GM12891 (cell line): ENCODE measurements around the gene APOL5.
"Not testable (repeated sequence)": the region's sequence is repeated elsewhere in the genome, so short reads cannot be mapped to it uniquely, and the experiment has no call there.

Experiments
- DNase-seq: peaks from one replicate; pipeline ENCODE4 v3.0.0; 2011; ENCODE audit warnings: low spot score; ENCODE audit not compliant: insufficient read length
- FAIRE-seq: peaks from 2 replicates; lab custom pipeline; 2011; peaks lifted over from hg19 to GRCh38; lab: Jason Lieb, UNC
- PAX5 ChIP-seq: IDR thresholded peaks from 2 replicates; pipeline ENCODE4 v1.6.1; 2011; ENCODE audit warnings: low read length, moderate library complexity, mild to moderate bottlenecking; ENCODE audit not compliant: insufficient read depth, severe bottlenecking
- POLR2A ChIP-seq: IDR thresholded peaks from 2 replicates; pipeline ENCODE4 v1.6.1; 2011; ENCODE audit warnings: low read depth, low read length, control low read depth
- POLR2AphosphoS5 ChIP-seq: IDR thresholded peaks from 2 replicates; pipeline ENCODE4 v1.6.1; 2011; ENCODE audit warnings: low read depth, low read length, control low read depth
- POU2F2 ChIP-seq: IDR thresholded peaks from 2 replicates; pipeline ENCODE4 v1.6.1; 2011; ENCODE audit warnings: low read depth, mild to moderate bottlenecking, control low read depth, low read length, moderate library complexity
- SPI1 ChIP-seq: IDR thresholded peaks from 2 replicates; pipeline ENCODE4 v1.6.1; 2011; ENCODE audit warnings: low read depth, low read length, control low read depth
- TAF1 ChIP-seq: IDR thresholded peaks from 2 replicates; pipeline ENCODE4 v1.6.1; 2011; ENCODE audit warnings: low read depth, low read length, control low read depth

APOL5 gene

GRCh38 chr22:35685731-35686130 lies 31.9 kb upstream of the APOL5 start:
- DNase-seq (no peak), FAIRE-seq (peak; percentile 5)
- TF ChIP-seq SPI1 (no peak), POLR2A (no peak), PAX5 (no peak), POU2F2 (no peak), TAF1 (no peak), POLR2AphosphoS5 (no peak)

- DNase-seq, result no peak
- no peak for FAIRE-seq
- no peak for TF ChIP-seq POLR2A
- peak; percentile 94 for TF ChIP-seq SPI1
These were observed 31.4 kb upstream of the APOL5 start for GRCh38 chr22:35686298-35686697.

- DNase-seq (no peak), FAIRE-seq (peak; percentile 47)
- TF ChIP-seq POLR2AphosphoS5 (no peak), SPI1 (no peak), TAF1 (no peak), POLR2A (no peak), POU2F2 (no peak), PAX5 (no peak)
These were observed 30.2 kb upstream of the APOL5 start for GRCh38 chr22:35687461-35687860.

- FAIRE-seq (no peak), DNase-seq (no peak)
- TF ChIP-seq POU2F2, result no peak
- TF ChIP-seq PAX5, result no peak
- TF ChIP-seq SPI1, result no peak
- no peak for TF ChIP-seq POLR2AphosphoS5
- TF ChIP-seq POLR2A, result no peak
These were observed 28.6 kb upstream of the APOL5 start for GRCh38 chr22:35688913-35689675.

DNA sequence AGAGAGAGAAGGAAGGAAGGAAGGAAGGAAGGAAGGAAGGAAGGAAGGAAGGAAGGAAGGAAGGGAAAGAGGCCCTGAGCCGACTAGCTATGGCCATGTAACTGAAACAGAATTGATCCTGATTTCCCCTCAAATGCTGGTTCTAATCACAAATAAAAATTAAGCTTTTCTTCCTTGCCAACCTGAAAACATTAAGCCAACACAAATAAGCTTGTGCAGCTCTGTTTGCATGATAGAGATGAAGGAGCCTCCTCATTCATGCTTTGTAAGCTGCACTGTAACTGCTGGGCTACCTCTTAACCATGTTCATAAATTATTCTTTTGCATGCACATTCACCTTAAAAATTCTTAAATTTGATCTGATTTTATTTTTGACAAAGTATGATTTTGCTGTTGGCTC lies 27.7 kb upstream of the APOL5 start:
- TF ChIP-seq SPI1, result no peak
- TF ChIP-seq POLR2AphosphoS5, result no peak
- TF ChIP-seq POLR2A, result no peak
- TF ChIP-seq PAX5, result no peak
- TF ChIP-seq TAF1, result no peak
- no peak for TF ChIP-seq POU2F2
- no peak for FAIRE-seq
- no peak for DNase-seq

- no peak for TF ChIP-seq POLR2A
- TF ChIP-seq PAX5, result no peak
- TF ChIP-seq SPI1, result no peak
- no peak for TF ChIP-seq TAF1
- no peak for TF ChIP-seq POLR2AphosphoS5
- no peak for TF ChIP-seq POU2F2
- FAIRE-seq (no peak), DNase-seq (no peak)
These were observed 22.5 kb upstream of the APOL5 start for GRCh38 chr22:35695202-35695601.

DNA sequence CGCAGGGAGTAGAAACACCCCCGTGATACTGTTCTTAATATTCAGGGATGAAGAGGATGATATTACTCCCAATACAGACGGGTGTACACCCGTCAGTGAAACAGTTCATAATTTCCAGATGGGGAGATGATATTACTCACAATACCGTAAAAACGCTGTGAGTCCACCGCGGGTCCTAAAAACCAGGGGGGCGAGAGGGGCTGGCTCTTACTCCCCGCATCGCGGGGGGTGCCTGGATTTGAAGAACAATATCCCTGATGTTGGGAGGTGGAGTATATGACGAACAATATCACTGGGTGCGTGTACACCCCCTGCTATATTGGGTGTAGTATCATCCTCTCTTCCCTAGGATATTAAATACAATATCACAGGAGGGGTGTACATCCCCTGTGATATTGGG lies 20.5 kb upstream of the APOL5 start:
- TF ChIP-seq POU2F2, result no peak
- TF ChIP-seq TAF1, result no peak
- TF ChIP-seq POLR2A, result no peak
- TF ChIP-seq PAX5, result no peak
- no peak for TF ChIP-seq POLR2AphosphoS5
- no peak for TF ChIP-seq SPI1

DNA sequence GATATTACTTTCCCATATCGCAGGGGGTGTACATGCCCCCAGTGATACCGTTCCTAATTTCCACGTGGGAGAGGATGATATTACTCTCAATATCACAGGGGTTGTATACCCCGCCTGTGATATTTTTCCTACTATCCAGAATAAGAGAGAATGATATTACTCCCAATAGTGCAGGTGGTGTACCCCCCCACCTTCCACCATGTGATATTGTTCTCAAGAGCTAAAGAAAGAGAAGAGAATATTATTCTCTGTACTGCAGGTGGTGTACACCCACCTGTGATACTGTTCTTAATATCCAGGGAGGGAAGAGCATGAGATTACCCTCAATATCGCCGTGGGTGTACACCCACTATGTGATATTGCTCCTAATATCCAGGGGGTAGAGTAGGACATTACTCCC lies 17.8 kb upstream of the APOL5 start:
- FAIRE-seq, DNase-seq: not testable (repeated sequence)

More for the DNA sequence above, 20.5 kb upstream of the APOL5 start:
- FAIRE-seq, result peak; percentile 63
- no peak for DNase-seq

GRCh38 chr22:35703861-35704584 lies 13.6 kb upstream of the APOL5 start:
- no peak for TF ChIP-seq POU2F2
- no peak for TF ChIP-seq TAF1
- TF ChIP-seq SPI1, result no peak

DNA sequence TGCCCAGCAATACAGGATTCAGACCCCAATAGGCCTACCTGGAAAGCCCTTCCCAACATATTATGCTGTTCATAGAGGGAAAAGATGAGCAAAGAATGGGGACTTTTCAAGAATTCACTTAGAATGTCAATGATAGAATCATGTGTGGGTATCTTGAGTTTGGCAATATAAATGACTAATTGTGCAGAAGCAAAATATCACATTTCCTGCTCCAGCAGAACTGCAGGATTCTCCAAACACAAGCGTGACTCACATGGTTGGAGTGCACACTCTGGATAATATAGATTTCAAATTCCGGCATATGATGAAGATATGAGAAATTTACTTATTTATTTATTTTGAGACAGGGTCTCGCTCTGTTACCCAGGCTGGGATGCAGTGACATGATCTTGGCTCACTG lies 12.5 kb upstream of the APOL5 start:
- TF ChIP-seq TAF1 (no peak), POLR2A (no peak)
- FAIRE-seq (no peak), DNase-seq (no peak)

More at GRCh38 chr22:35703861-35704584, 13.6 kb upstream of the APOL5 start:
- FAIRE-seq (no peak), DNase-seq (no peak)
